CD14-positive monocyte (primary cell): ENCODE measurements around the gene SLC24A4. TPM values are rescaled to one million over a fixed set of nuclear protein-coding genes. Genes with fewer than 3 reads are reported as not detected.

Experiments used
- DNase-seq, 3 donors: peaks; one replicate each; pipeline ENCODE4 v3.0.0-alpha.2; 2011 to 2022
- H2AFZ ChIP-seq: 2 replicates; pipeline ENCODE4 v1.6.0; 2012; ENCODE audit warnings: mild to moderate bottlenecking, low read depth, low read length, inconsistent platforms; ENCODE audit not compliant: insufficient read depth, poor library complexity, severe bottlenecking
- H3K27ac ChIP-seq, 2 donors: 1 replicate in 1 of 2; 2 replicates in 1 of 2; pipeline ENCODE4 v1.5.1; 2012 to 2013; ENCODE audit warnings: low read length in 2 of 2, control low read depth in 1 of 2, inconsistent platforms in 1 of 2, low read depth in 1 of 2, mild to moderate bottlenecking in 1 of 2
- H3K27me3 ChIP-seq, 2 donors: one replicate each; pipeline versions ENCODE4 v1.6.0 to v1.6.1; 2011 to 2013; ENCODE audit warnings: low read length in 2 of 2; ENCODE audit not compliant: control insufficient read depth in 2 of 2, insufficient read depth in 2 of 2
- H3K36me3 ChIP-seq, 2 donors: replicated peaks in 1 of 2; 1 replicate in 1 of 2; 2 replicates in 1 of 2; pipeline versions ENCODE4 v1.5.1 to v1.6.1; 2012 to 2013; ENCODE audit warnings: low read length in 2 of 2, control low read depth in 1 of 2, inconsistent platforms in 1 of 2, mild to moderate bottlenecking in 1 of 2; ENCODE audit not compliant: insufficient read depth in 2 of 2, control insufficient read depth in 1 of 2
- H3K4me1 ChIP-seq, 2 donors: 1 replicate in 1 of 2; 2 replicates in 1 of 2; pipeline versions ENCODE4 v1.5.1 to v1.6.1; 2012 to 2013; ENCODE audit warnings: low read length in 2 of 2, control low read depth in 1 of 2, inconsistent platforms in 1 of 2, mild to moderate bottlenecking in 1 of 2, moderate library complexity in 1 of 2; ENCODE audit not compliant: insufficient read depth in 2 of 2, control insufficient read depth in 1 of 2
- H3K4me2 ChIP-seq: replicated peaks from 2 replicates; pipeline ENCODE3; 2012; ENCODE audit warnings: low read length, moderate library complexity, mild to moderate bottlenecking; ENCODE audit not compliant: poor library complexity, severe bottlenecking; ENCODE audit errors: extremely low read depth
- H3K4me3 ChIP-seq, 3 experiments: fragments of 200-600 bp in 1 of 3; sonication (generic) in 1 of 3; replicated peaks in 1 of 3; 1 replicate in 2 of 3; 2 replicates in 1 of 3; pipeline ENCODE4 v1.5.1; 2011 to 2013; ENCODE audit warnings: low read length in 3 of 3, mild to moderate bottlenecking in 3 of 3, control low read depth in 2 of 3, low read depth in 2 of 3, inconsistent platforms in 1 of 3, moderate library complexity in 1 of 3
- H3K79me2 ChIP-seq: 2 replicates; pipeline ENCODE4 v1.6.0; 2012; ENCODE audit warnings: mild to moderate bottlenecking, control low read depth, inconsistent platforms, low read length, moderate library complexity; ENCODE audit not compliant: insufficient read depth
- H3K9ac ChIP-seq: 2 replicates; pipeline ENCODE4 v1.6.0; 2017; ENCODE audit warnings: low read length, mild to moderate bottlenecking; ENCODE audit not compliant: insufficient read depth, poor library complexity, severe bottlenecking
- H3K9me3 ChIP-seq, 2 donors: replicated peaks in 1 of 2; 1 replicate in 1 of 2; 2 replicates in 1 of 2; pipeline versions ENCODE4 v1.5.1 to v1.6.1; 2012 to 2013; ENCODE audit warnings: low read length in 2 of 2, control low read depth in 1 of 2; ENCODE audit not compliant: control insufficient read depth in 1 of 2, insufficient read depth in 1 of 2
- H4K20me1 ChIP-seq: 2 replicates; pipeline ENCODE4 v1.6.0; 2012; ENCODE audit warnings: mild to moderate bottlenecking, low read length, control low read depth, moderate library complexity; ENCODE audit not compliant: insufficient read depth
- H3K27ac Mint-ChIP-seq, 7 donors: one replicate each; pipeline ENCODE4 v1.8.0; 2020; ENCODE audit warnings: mild to moderate bottlenecking in 7 of 7, mixed read lengths in 7 of 7, moderate library complexity in 6 of 7, inconsistent platforms in 2 of 7
- H3K27me3 Mint-ChIP-seq, 3 donors: one replicate each; pipeline ENCODE4 v1.8.0; 2021 to 2022; ENCODE audit warnings: low read depth in 3 of 3, mild to moderate bottlenecking in 3 of 3, mixed read lengths in 3 of 3, moderate library complexity in 3 of 3, inconsistent platforms in 1 of 3
- H3K36me3 Mint-ChIP-seq, 2 donors: one replicate each; pipeline ENCODE4 v1.8.0; 2020; ENCODE audit warnings: mixed read lengths in 2 of 2, inconsistent platforms in 1 of 2, mild to moderate bottlenecking in 1 of 2
- H3K4me1 Mint-ChIP-seq: one replicate; pipeline ENCODE4 v1.8.0; 2020; ENCODE audit warnings: mild to moderate bottlenecking, mixed read lengths
- H3K4me3 Mint-ChIP-seq, 2 donors: one replicate each; pipeline ENCODE4 v1.8.0; 2020; ENCODE audit warnings: mild to moderate bottlenecking in 2 of 2, mixed read lengths in 2 of 2, moderate library complexity in 1 of 2
- H3K9me3 Mint-ChIP-seq, 7 donors: one replicate each; pipeline ENCODE4 v1.8.0; 2020 to 2022; ENCODE audit warnings: mixed read lengths in 7 of 7, mild to moderate bottlenecking in 6 of 7, moderate library complexity in 6 of 7, inconsistent platforms in 2 of 7
- WGBS: methylation state at CpG from one replicate; pipeline ENCODE4 v1.1.5; 2013; ENCODE audit warnings: missing lambda C conversion rate; ENCODE audit not compliant: insufficient coverage; 5-methylcytosine and 5-hydroxymethylcytosine counted together
- intact Hi-C, 2 donors: fragments of 100-400 bp; cut with micrococcal nuclease; formaldehyde crosslinking; loops; one replicate each; pipeline versions ENCODE4 v1.15.0 to v1.15.1; 2023
- polyA plus RNA-seq, 3 donors: library from polyadenylated mRNA; depleted of rRNA in 1 of 3; unstranded in 2 of 3; stranded (reverse) in 1 of 3; fragments of 300-500 nt in 2 of 3; fragments of >200 nt in 1 of 3; fragmentation: Illumina TruSeq in 2 of 3; gene quantifications; 1 replicate in 2 of 3; 2 replicates in 1 of 3; pipeline ENCODE4 v1.2.3, GENCODE V29; 2012 to 2021
- TF ChIP-seq, protein P1 (sequence below): fragments of 200-600 bp; IDR thresholded peaks from one replicate; pipeline ENCODE4 v1.8.0; 2022; ENCODE audit warnings: antibody characterized with exemption, mild to moderate bottlenecking

SLC24A4 gene
- polyA plus RNA-seq, 3 donors = 20.0 to 41.9 (median 26.5) TPM

- Histone ChIP-seq H3K36me3 (peaks cover 3 to 29% of the 10 kb centered on the region in 2 donors), H3K4me3 (no peak overlapping the region), H4K20me1 (no peaks in the 10 kb centered on the region), H3K9ac (no peak overlapping the region), H3K27me3 (no peaks in the 10 kb centered on the region), H3K79me2 (no peaks in the 10 kb centered on the region), H3K27ac (peak overlapping the region in 1 of 2 donors; percentile 53), H3K4me2 (no peak overlapping the region), H3K9me3 (no peaks in the 10 kb centered on the region), H2AFZ (no peak overlapping the region), H3K4me1 (peaks cover 26 to 29% of the 10 kb centered on the region in 2 donors)
- peaks cover 60 to 82% of the 10 kb centered on the region in 2 donors for H3K36me3 Mint-ChIP-seq
- peaks cover 0 to 8% (median 0%) of the 10 kb centered on the region in 3 donors for H3K27me3 Mint-ChIP-seq
- 86% methylated on average over 7 of the region's 9 CpGs for WGBS
- H3K4me3 Mint-ChIP-seq = no peak overlapping the region
- no peak for DNase-seq
- TF ChIP-seq, protein P1, sequence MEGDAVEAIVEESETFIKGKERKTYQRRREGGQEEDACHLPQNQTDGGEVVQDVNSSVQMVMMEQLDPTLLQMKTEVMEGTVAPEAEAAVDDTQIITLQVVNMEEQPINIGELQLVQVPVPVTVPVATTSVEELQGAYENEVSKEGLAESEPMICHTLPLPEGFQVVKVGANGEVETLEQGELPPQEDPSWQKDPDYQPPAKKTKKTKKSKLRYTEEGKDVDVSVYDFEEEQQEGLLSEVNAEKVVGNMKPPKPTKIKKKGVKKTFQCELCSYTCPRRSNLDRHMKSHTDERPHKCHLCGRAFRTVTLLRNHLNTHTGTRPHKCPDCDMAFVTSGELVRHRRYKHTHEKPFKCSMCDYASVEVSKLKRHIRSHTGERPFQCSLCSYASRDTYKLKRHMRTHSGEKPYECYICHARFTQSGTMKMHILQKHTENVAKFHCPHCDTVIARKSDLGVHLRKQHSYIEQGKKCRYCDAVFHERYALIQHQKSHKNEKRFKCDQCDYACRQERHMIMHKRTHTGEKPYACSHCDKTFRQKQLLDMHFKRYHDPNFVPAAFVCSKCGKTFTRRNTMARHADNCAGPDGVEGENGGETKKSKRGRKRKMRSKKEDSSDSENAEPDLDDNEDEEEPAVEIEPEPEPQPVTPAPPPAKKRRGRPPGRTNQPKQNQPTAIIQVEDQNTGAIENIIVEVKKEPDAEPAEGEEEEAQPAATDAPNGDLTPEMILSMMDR = no peak
- intact Hi-C loops = loop anchor here in 1 of 2 donors (5.0 to 10.0 kb wide), 2 partner anchors 34 to 66 kb away; no protein-coding TSS in a partner anchor
- no peak overlapping the region for H3K27ac Mint-ChIP-seq
- H3K9me3 Mint-ChIP-seq = peaks cover 0 to 8% (median 0%) of the 10 kb centered on the region in 7 donors
- H3K4me1 Mint-ChIP-seq = peaks cover 48% of the 10 kb centered on the region
Observed at GRCh38 chr14:92451245-92451644, 128.3 kb downstream of the SLC24A4 start.

DNA sequence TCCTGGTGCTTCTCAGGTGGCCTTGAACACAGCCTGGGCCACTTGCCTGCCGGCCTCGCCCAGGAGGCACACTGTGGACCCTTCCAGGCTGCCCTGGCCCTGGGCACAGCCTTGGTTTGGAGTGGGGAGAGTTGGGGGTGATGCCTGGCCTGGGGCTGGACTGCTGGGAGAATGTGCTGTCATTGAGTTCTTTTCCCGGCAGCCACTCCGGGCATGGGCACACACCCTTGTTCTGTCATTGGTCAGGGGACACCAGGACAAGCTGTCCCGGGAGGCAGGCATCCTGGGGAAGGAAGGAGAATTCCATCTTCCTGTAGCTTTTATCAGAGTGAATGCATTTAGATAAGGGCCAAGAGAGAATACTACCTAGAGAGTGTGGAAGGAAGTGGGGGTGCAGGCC, 128.8 kb downstream of the SLC24A4 start:
- Mint-ChIP-seq H3K27me3 (peaks cover 0 to 8% (median 0%) of the 10 kb centered on the region in 3 donors), H3K36me3 (peaks cover 58 to 78% of the 10 kb centered on the region in 2 donors), H3K4me3 (no peak overlapping the region), H3K4me1 (peaks cover 48% of the 10 kb centered on the region), H3K27ac (no peak overlapping the region), H3K9me3 (peaks cover 0 to 8% (median 0%) of the 10 kb centered on the region in 7 donors)
- no peaks in the 10 kb centered on the region for H3K79me2 ChIP-seq
- no peaks in the 10 kb centered on the region for H4K20me1 ChIP-seq
- H3K4me3 ChIP-seq = no peak overlapping the region
- H3K27ac ChIP-seq = no peak overlapping the region
- H2AFZ ChIP-seq = no peak overlapping the region
- TF ChIP-seq, protein P1 = no peak
- H3K9me3 ChIP-seq = no peaks in the 10 kb centered on the region
- no peak overlapping the region for H3K4me2 ChIP-seq
- H3K36me3 ChIP-seq = peaks cover 3 to 29% of the 10 kb centered on the region in 2 donors
- H3K4me1 ChIP-seq = peaks cover 26 to 29% of the 10 kb centered on the region in 2 donors
- H3K27me3 ChIP-seq = no peaks in the 10 kb centered on the region
- 98% methylated on average over 5 of the region's 5 CpGs for WGBS
- intact Hi-C loops = loop anchor here in 1 of 2 donors (5.0 to 10.0 kb wide), 2 partner anchors 34 to 67 kb away; no protein-coding TSS in a partner anchor
- DNase-seq = no peak
- no peak overlapping the region for H3K9ac ChIP-seq
